ENCODE results near the gene CASQ2. TPM values are rescaled to one million over a fixed set of nuclear protein-coding genes. Genes with fewer than 3 reads are reported as not detected.

CASQ2 gene
- total RNA-seq, 1 experiment from 2014 or later = not detected

- H3K27me3 Mint-ChIP-seq (ENCODE audit: insufficient read depth, unreplicated experiment) = no peaks in the 10 kb centered on the region
- no peaks in the 10 kb centered on the region for H3K9me3 Mint-ChIP-seq (ENCODE audit: unreplicated experiment)
Observed at GRCh38 chr1:115807723-115808122, 39.2 kb upstream of the CASQ2 start.

GRCh38 chr1:115805597-115805996 is 37.1 kb upstream of the CASQ2 start:
- POLR2A ChIA-PET = interaction anchor here (2.6 kb wide), 1 partner anchor 173 kb away, joined by 20 read pairs; no protein-coding TSS in a partner anchor
- no TSS peak for BruUV-seq (replicated peaks)
- peaks cover 13% of the 10 kb centered on the region for H3K4me1 Mint-ChIP-seq (ENCODE audit: insufficient read depth, unreplicated experiment)

More at GRCh38 chr1:115807723-115808122, 39.2 kb upstream of the CASQ2 start:
- Mint-ChIP-seq H3K27ac (ENCODE audit: low read depth, unreplicated experiment) (no peak overlapping the region), H3K4me1 (ENCODE audit: insufficient read depth, unreplicated experiment) (peaks cover 13% of the 10 kb centered on the region), H3K4me3 (ENCODE audit: unreplicated experiment) (no peak overlapping the region), H3K36me3 (ENCODE audit: insufficient read depth, unreplicated experiment) (no peaks in the 10 kb centered on the region)
- BruUV-seq (replicated peaks) = no TSS peak
- ChIA-PET CTCF (interaction anchor here (0.6 to 5.6 kb wide), 11 partner anchors 11 to 762 kb away, joined by 3 to 37 read pairs (median 4); no protein-coding TSS in a partner anchor), POLR2A (interaction anchor here (1.1 to 2.6 kb wide), 3 partner anchors 171 to 213 kb away, joined by 3 to 20 read pairs (median 3); no protein-coding TSS in a partner anchor)
- intact Hi-C loops (cut with micrococcal nuclease) = loop anchor here (1.0 to 10.0 kb wide), 3 partner anchors 174 to 677 kb away; no protein-coding TSS in a partner anchor
- peak; percentile 62 for TF ChIP-seq CTCF (IDR thresholded peaks at IDR 0.05; ENCODE audit: unreplicated experiment)
- DNase-seq (ENCODE audit: unreplicated experiment) = peak; percentile 82

GRCh38 chr1:115802416-115802815 is 33.9 kb upstream of the CASQ2 start:
- ChIA-PET CTCF (interaction anchor here (3.3 to 5.6 kb wide), 2 partner anchors 179 to 218 kb away, joined by 17 to 37 read pairs; no protein-coding TSS in a partner anchor), POLR2A (interaction anchor here (0.7 to 2.4 kb wide), 2 partner anchors 175 to 184 kb away, joined by 3 to 7 read pairs; no protein-coding TSS in a partner anchor)
- no TSS peak for BruUV-seq (replicated peaks)
- Mint-ChIP-seq H3K27me3 (ENCODE audit: insufficient read depth, unreplicated experiment) (no peaks in the 10 kb centered on the region), H3K27ac (ENCODE audit: low read depth, unreplicated experiment) (no peak overlapping the region), H3K4me1 (ENCODE audit: insufficient read depth, unreplicated experiment) (no peaks in the 10 kb centered on the region), H3K9me3 (ENCODE audit: unreplicated experiment) (no peaks in the 10 kb centered on the region), H3K36me3 (ENCODE audit: insufficient read depth, unreplicated experiment) (no peaks in the 10 kb centered on the region), H3K4me3 (ENCODE audit: unreplicated experiment) (no peak overlapping the region)
- intact Hi-C loops (cut with micrococcal nuclease) = loop anchor here (10.0 kb wide), 1 partner anchor 682 kb away; no protein-coding TSS in a partner anchor
- no peak for TF ChIP-seq CTCF (IDR thresholded peaks at IDR 0.05; ENCODE audit: unreplicated experiment)
- DNase-seq (ENCODE audit: unreplicated experiment) = no peak

More at GRCh38 chr1:115805597-115805996, 37.1 kb upstream of the CASQ2 start:
- no peak for DNase-seq (ENCODE audit: unreplicated experiment)
- no peak overlapping the region for H3K4me3 Mint-ChIP-seq (ENCODE audit: unreplicated experiment)
- no peak overlapping the region for H3K27ac Mint-ChIP-seq (ENCODE audit: low read depth, unreplicated experiment)
- no peaks in the 10 kb centered on the region for H3K9me3 Mint-ChIP-seq (ENCODE audit: unreplicated experiment)
- no peaks in the 10 kb centered on the region for H3K36me3 Mint-ChIP-seq (ENCODE audit: insufficient read depth, unreplicated experiment)
- CTCF ChIA-PET = interaction anchor here (1.0 to 5.6 kb wide), 3 partner anchors 71 to 215 kb away, joined by 3 to 37 read pairs (median 24); no protein-coding TSS in a partner anchor
- intact Hi-C loops (cut with micrococcal nuclease) = loop anchor here (10.0 kb wide), 1 partner anchor 679 kb away; no protein-coding TSS in a partner anchor
- no peak for TF ChIP-seq CTCF (IDR thresholded peaks at IDR 0.05; ENCODE audit: unreplicated experiment)
- no peaks in the 10 kb centered on the region for H3K27me3 Mint-ChIP-seq (ENCODE audit: insufficient read depth, unreplicated experiment)

- ChIA-PET POLR2A (interaction anchor here (2.6 kb wide), 1 partner anchor 15 kb away, joined by 8 read pairs; no protein-coding TSS in a partner anchor), CTCF (interaction anchor here (0.5 to 0.8 kb wide), 2 partner anchors 10 to 190 kb away, joined by 4 read pairs; no protein-coding TSS in a partner anchor)
- intact Hi-C loops (cut with micrococcal nuclease) = no loop called here
- Mint-ChIP-seq H3K27me3 (ENCODE audit: insufficient read depth, unreplicated experiment) (no peaks in the 10 kb centered on the region), H3K36me3 (ENCODE audit: insufficient read depth, unreplicated experiment) (no peaks in the 10 kb centered on the region), H3K9me3 (ENCODE audit: unreplicated experiment) (no peaks in the 10 kb centered on the region), H3K4me1 (ENCODE audit: insufficient read depth, unreplicated experiment) (peaks cover 6% of the 10 kb centered on the region), H3K4me3 (ENCODE audit: unreplicated experiment) (no peak overlapping the region), H3K27ac (ENCODE audit: low read depth, unreplicated experiment) (no peak overlapping the region)
- TF ChIP-seq CTCF (IDR thresholded peaks at IDR 0.05; ENCODE audit: unreplicated experiment) = no peak
- DNase-seq (ENCODE audit: unreplicated experiment) = no peak
- BruUV-seq (replicated peaks) = no TSS peak
Observed at GRCh38 chr1:115797486-115797885, 29.0 kb upstream of the CASQ2 start.
